IMR-90 (cell line): ENCODE measurements around the gene PRKCB. TPM values are rescaled to one million over a fixed set of nuclear protein-coding genes. Genes with fewer than 3 reads are reported as not detected.

Experiments used
- ATAC-seq: fragments of 200-7000 bp; cut with Tn5 transposase; 2 replicates; pipeline ENCODE4 v1.9.1; 2020; ENCODE audit warnings: low read depth, mild to moderate bottlenecking, moderate library complexity
- BruUV-seq: library from RNA; stranded (reverse); fragments of 400-500 nt; replicated peaks from 2 replicates; lab custom pipeline; 2021; lab: Mats Ljungman, UMichigan
- CTCF ChIA-PET: fragments of 300-600 bp; formaldehyde crosslinking; extraction: SDS; loops from one replicate; lab custom pipeline; 2021; ENCODE audit warnings: antibody characterized with exemption; lab: Yijun Ruan, JAX
- POLR2A ChIA-PET: fragments of 300-600 bp; sonication (Branson Sonifier 250); formaldehyde crosslinking; loops from one replicate; lab custom pipeline; 2022; ENCODE audit warnings: antibody characterized with exemption; ENCODE audit not compliant: unreplicated experiment; lab: Charles Lee
- DNase-seq: peaks from one replicate; pipeline ENCODE4 v3.0.0; 2013
- H2AFZ ChIP-seq: replicated peaks from 2 replicates; pipeline ENCODE3; 2013; ENCODE audit warnings: low read length, mild to moderate bottlenecking; ENCODE audit not compliant: poor library complexity
- H2AK5ac ChIP-seq: 2 replicates; pipeline ENCODE4 v1.6.1; 2013; ENCODE audit warnings: low read depth, low read length, inconsistent platforms
- H2AK9ac ChIP-seq: replicated peaks from 2 replicates; pipeline ENCODE3; 2013; ENCODE audit warnings: mild to moderate bottlenecking, low read depth, low read length, moderate library complexity; ENCODE audit not compliant: poor library complexity
- H2BK120ac ChIP-seq: 2 replicates; pipeline ENCODE4 v1.6.1; 2013; ENCODE audit warnings: low read depth, low read length, inconsistent platforms
- H2BK15ac ChIP-seq: 3 replicates; pipeline ENCODE4 v1.6.1; 2013; ENCODE audit warnings: low read depth, low read length, inconsistent platforms
- H2BK20ac ChIP-seq: 2 replicates; pipeline ENCODE4 v1.6.1; 2013; ENCODE audit warnings: low read depth, mild to moderate bottlenecking, inconsistent platforms, low read length, moderate library complexity
- H2BK5ac ChIP-seq: 2 replicates; pipeline ENCODE4 v1.6.1; 2013; ENCODE audit warnings: mild to moderate bottlenecking, low read depth, low read length, inconsistent platforms; ENCODE audit not compliant: poor library complexity, severe bottlenecking
- H3K14ac ChIP-seq: replicated peaks from 2 replicates; pipeline ENCODE4 v1.6.1; 2013; ENCODE audit warnings: low read depth, low read length, inconsistent platforms
- H3K18ac ChIP-seq: 2 replicates; pipeline ENCODE4 v1.6.1; 2013; ENCODE audit warnings: low read depth, low read length, control low read depth
- H3K23ac ChIP-seq: 2 replicates; pipeline ENCODE4 v1.6.1; 2013; ENCODE audit warnings: low read depth, low read length, inconsistent platforms
- H3K27ac ChIP-seq: 2 replicates; pipeline ENCODE4 v1.5.1; 2013; ENCODE audit warnings: mild to moderate bottlenecking, control low read depth, low read length; ENCODE audit not compliant: insufficient read depth
- H3K27me3 ChIP-seq: 2 replicates; pipeline ENCODE4 v1.6.1; 2013; ENCODE audit warnings: low read length; ENCODE audit not compliant: control insufficient read depth, insufficient read depth
- H3K36me3 ChIP-seq: 2 replicates; pipeline ENCODE4 v1.6.1; 2013; ENCODE audit warnings: low read length, mixed read lengths; ENCODE audit not compliant: control insufficient read depth, insufficient read depth
- H3K4ac ChIP-seq: 2 replicates; pipeline ENCODE4 v1.6.1; 2013; ENCODE audit warnings: low read depth, low read length, inconsistent platforms
- H3K4me1 ChIP-seq: 2 replicates; pipeline ENCODE4 v1.6.1; 2013; ENCODE audit warnings: low read length, mixed read lengths; ENCODE audit not compliant: control insufficient read depth, insufficient read depth
- H3K4me2 ChIP-seq: 2 replicates; pipeline ENCODE4 v1.6.1; 2013; ENCODE audit warnings: low read depth, mild to moderate bottlenecking, control low read depth, low read length, moderate library complexity
- H3K4me3 ChIP-seq: 2 replicates; pipeline ENCODE4 v1.5.1; 2013; ENCODE audit warnings: low read depth, mild to moderate bottlenecking, control low read depth, low read length, moderate library complexity; ENCODE audit not compliant: insufficient read depth
- H3K56ac ChIP-seq: 2 replicates; pipeline ENCODE4 v1.6.1; 2013; ENCODE audit warnings: low read length, inconsistent platforms; ENCODE audit not compliant: insufficient read depth; ENCODE audit errors: extremely low read depth
- H3K79me1 ChIP-seq, 2 experiments: 2 replicates each; pipeline ENCODE4 v1.6.1; 2013; ENCODE audit warnings: low read length in 2 of 2, inconsistent platforms in 1 of 2, low read depth in 1 of 2
- H3K9ac ChIP-seq: 2 replicates; pipeline ENCODE4 v1.6.1; 2013; ENCODE audit warnings: low read depth, low read length, control low read depth
- H3K9me1 ChIP-seq: 2 replicates; pipeline ENCODE4 v1.6.1; 2013; ENCODE audit warnings: low read length, inconsistent platforms; ENCODE audit not compliant: insufficient read depth
- H3K9me3 ChIP-seq: 2 replicates; pipeline ENCODE4 v1.6.1; 2013; ENCODE audit warnings: low read length; ENCODE audit not compliant: control insufficient read depth, insufficient read depth
- H4K20me1 ChIP-seq: 2 replicates; pipeline ENCODE4 v1.6.1; 2013; ENCODE audit warnings: low read length, inconsistent platforms; ENCODE audit not compliant: insufficient read depth
- H4K5ac ChIP-seq: 2 replicates; pipeline ENCODE4 v1.6.1; 2013; ENCODE audit warnings: mild to moderate bottlenecking, low read depth, low read length, control low read depth
- H4K8ac ChIP-seq, 2 experiments: 2 replicates each; pipeline ENCODE4 v1.6.1; 2013; ENCODE audit warnings: low read depth in 2 of 2, low read length in 2 of 2, control low read depth in 1 of 2, inconsistent platforms in 1 of 2
- H4K91ac ChIP-seq: 2 replicates; pipeline ENCODE4 v1.6.1; 2013; ENCODE audit warnings: low read depth, low read length, inconsistent platforms; ENCODE audit not compliant: insufficient read depth
- BHLHE40 ChIP-seq: fragments of 150-350 bp; IDR thresholded peaks from 2 replicates; pipeline ENCODE4 v1.6.1; 2016; ENCODE audit warnings: mild to moderate bottlenecking, low read depth, low read length
- CEBPB ChIP-seq: IDR thresholded peaks from 2 replicates; pipeline ENCODE4 v1.6.1; 2012; ENCODE audit warnings: low read depth, low read length, improper control_type of control experiment
- WGBS, 2 experiments: methylation state at CpG; one replicate each; pipeline versions ENCODE4 v1.1.5 to v1.1.7; 2013; ENCODE audit warnings: missing lambda C conversion rate in 2 of 2; ENCODE audit not compliant: insufficient read length in 1 of 2; ENCODE audit errors: extremely low coverage in 2 of 2; 5-methylcytosine and 5-hydroxymethylcytosine counted together
- dilution Hi-C: fragments of 300-500 bp; cut with HindIII; formaldehyde crosslinking; loops from one replicate; pipeline ENCODE4 v1.14.3; 2018; ENCODE audit warnings: low sequenced_read_pairs; ENCODE audit not compliant: unreplicated experiment
- in situ Hi-C: fragments of 300-500 bp; cut with MboI; formaldehyde crosslinking; loops from 3 replicates; pipeline ENCODE4 v1.14.3; 2019; ENCODE audit warnings: low sequenced_read_pairs, inconsistent platforms, mixed read lengths
- intact Hi-C: fragments of 100-400 bp; cut with micrococcal nuclease; formaldehyde crosslinking; loops from 2 replicates; pipeline ENCODE4 v1.10.0; 2022
- polyA plus RNA-seq, 3 experiments: library from polyadenylated mRNA; depleted of rRNA; stranded (reverse); fragments of >200 nt; gene quantifications; 2 replicates each; pipeline ENCODE4 v1.2.3, GENCODE V29; 2012; ENCODE audit warnings: low replicate concordance in 1 of 3
- total RNA-seq: library from RNA; depleted of rRNA; stranded (reverse); fragments of >200 nt; gene quantifications from 2 replicates; pipeline ENCODE4 v1.2.3, GENCODE V29; 2012

The PRKCB gene
- total and polyA plus RNA-seq, 2 of the 4 experiments (the other 2 are of a cell fraction): under 0.01 TPM; not detected in 1

DNA sequence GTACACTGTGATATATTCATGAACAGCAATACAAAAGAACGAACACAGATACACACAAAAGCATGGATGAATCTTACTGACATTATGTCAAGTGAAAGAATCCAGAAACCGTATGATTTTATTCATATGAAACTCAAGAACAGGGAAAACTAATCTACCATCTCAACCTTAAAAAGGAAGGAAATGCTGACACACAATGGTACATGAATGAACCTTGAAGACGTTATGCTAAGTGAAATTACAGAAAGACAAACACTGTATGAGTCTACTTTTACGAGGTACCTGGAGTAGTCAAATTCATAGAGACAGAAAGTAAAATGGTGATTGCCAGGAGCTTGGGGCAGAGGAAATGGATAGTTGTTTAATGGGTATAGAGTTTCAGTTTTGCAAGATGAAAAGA lies 8.7 kb upstream of the PRKCB start:
- no peak for DNase-seq
- no peaks in the 10 kb centered on the region for H3K9me1 ChIP-seq
- H3K27me3 ChIP-seq: no peaks in the 10 kb centered on the region
- no peak overlapping the region for H3K4me2 ChIP-seq
- TF ChIP-seq BHLHE40: no peak
- TF ChIP-seq CEBPB: no peak
- no TSS peak for BruUV-seq
- no peak overlapping the region for H2AFZ ChIP-seq
- CTCF ChIA-PET: no interaction called here
- no peak overlapping the region for H3K4ac ChIP-seq
- POLR2A ChIA-PET: no interaction called here
- no peak overlapping the region for H2AK9ac ChIP-seq
- no peaks in the 10 kb centered on the region for H3K79me1 ChIP-seq
- no peak overlapping the region for H3K27ac ChIP-seq
- H3K18ac ChIP-seq: no peak overlapping the region
- no peak overlapping the region for H3K4me3 ChIP-seq
- WGBS, 2 experiments: 18% methylated on average over 2 of the region's 4 CpGs; no CpG with 5 or more reads in 1 of the 2 experiments
- no peak overlapping the region for H4K91ac ChIP-seq
- no peak overlapping the region for H2AK5ac ChIP-seq
- no peaks in the 10 kb centered on the region for H4K20me1 ChIP-seq
- intact Hi-C loops (no loop called here), dilution Hi-C loops (no loop called here), in situ Hi-C loops (no loop called here)
- no peak for ATAC-seq
- H4K8ac ChIP-seq: no peak overlapping the region
- H2BK120ac ChIP-seq: no peak overlapping the region
- no peak overlapping the region for H3K9ac ChIP-seq
- no peak overlapping the region for H3K56ac ChIP-seq
- no peak overlapping the region for H4K5ac ChIP-seq
- H3K36me3 ChIP-seq: no peaks in the 10 kb centered on the region
- no peak overlapping the region for H3K14ac ChIP-seq
- 0 out of 2 replicates have a peak, but pooled peaks cover 3% of the 10 kb centered on the region for H3K9me3 ChIP-seq
- no peak overlapping the region for H2BK5ac ChIP-seq
- no peaks in the 10 kb centered on the region for H3K4me1 ChIP-seq
- H2BK20ac ChIP-seq: no peak overlapping the region
- H2BK15ac ChIP-seq: no peak overlapping the region
- H3K23ac ChIP-seq: no peak overlapping the region
